GM12878 (cell line): ENCODE measurements around the gene FBXW9. TPM values are rescaled to one million over a fixed set of nuclear protein-coding genes. Genes with fewer than 3 reads are reported as not detected.

Experiments
- ATAC-seq: fragments of 200-7000 bp; cut with Tn5 transposase; 3 replicates; pipeline ENCODE4 v1.9.1; 2020; ENCODE audit warnings: mild to moderate bottlenecking, moderate library complexity
- BruUV-seq: library from RNA; stranded (reverse); fragments of 400-500 nt; replicated peaks from 2 replicates; lab custom pipeline; 2021; lab: Mats Ljungman, UMichigan
- CTCF ChIA-PET: fragments of 300-600 bp; sonication (Branson Sonifier 250); formaldehyde crosslinking; extraction: SDS; loops from one replicate; lab custom pipeline; 2021; ENCODE audit warnings: inconsistent platforms; lab: Yijun Ruan, JAX
- POLR2A ChIA-PET: fragments of 350-600 bp; formaldehyde crosslinking; extraction: SDS; loops from one replicate; lab custom pipeline; 2021; ENCODE audit warnings: inconsistent platforms; lab: Charles Lee
- RAD21 ChIA-PET: fragments of 300-600 bp; sonication (Branson Sonifier 250); formaldehyde crosslinking; loops from one replicate; lab custom pipeline; 2023; ENCODE audit warnings: antibody characterized with exemption; ENCODE audit not compliant: unreplicated experiment; lab: Charles Lee
- SMC1A ChIA-PET: fragments of 300-600 bp; sonication (Branson Sonifier 250); formaldehyde crosslinking; loops from one replicate; lab custom pipeline; 2023; ENCODE audit not compliant: unreplicated experiment, uncharacterized antibody; lab: Charles Lee
- DNase-seq: peaks from one replicate; pipeline ENCODE4 v3.0.0-alpha.2; 2011; ENCODE audit warnings: low read depth, low spot score
- FAIRE-seq: peaks from 3 replicates; lab custom pipeline; 2011; peaks lifted over from hg19 to GRCh38; lab: Jason Lieb, UNC
- H2AFZ ChIP-seq: 2 replicates; pipeline ENCODE4 v1.6.0; 2011; ENCODE audit warnings: low read depth, low read length, control low read depth; ENCODE audit not compliant: control insufficient read depth
- H3K27ac ChIP-seq: 2 replicates; pipeline ENCODE4 v1.5.1; 2011; ENCODE audit warnings: control low read depth; ENCODE audit not compliant: control insufficient read depth, insufficient read depth
- H3K27me3 ChIP-seq, 2 experiments: replicated peaks in 1 of 2; 2 replicates each; pipeline versions ENCODE4 v1.6.0 to v1.6.1; 2011; ENCODE audit warnings: low read length in 1 of 2; ENCODE audit not compliant: control insufficient read depth in 2 of 2, insufficient read depth in 2 of 2
- H3K36me3 ChIP-seq, 2 experiments: 2 replicates each; pipeline ENCODE4 v1.5.1; 2011; ENCODE audit warnings: low read length in 1 of 2; ENCODE audit not compliant: control insufficient read depth in 2 of 2, insufficient read depth in 2 of 2
- H3K4me1 ChIP-seq: 2 replicates; pipeline ENCODE4 v1.6.1; 2011; ENCODE audit warnings: mild to moderate bottlenecking, low read length, moderate library complexity, mixed read lengths; ENCODE audit not compliant: control insufficient read depth, insufficient read depth
- H3K4me2 ChIP-seq: 2 replicates; pipeline ENCODE4 v1.6.0; 2011; ENCODE audit warnings: control low read depth; ENCODE audit not compliant: control insufficient read depth, insufficient read depth
- H3K4me3 ChIP-seq: fragments of 200-600 bp; sonication (generic); 2 replicates; pipeline ENCODE4 v1.5.1; 2016
- H3K79me2 ChIP-seq: 2 replicates; pipeline ENCODE4 v1.6.0; 2011; ENCODE audit warnings: low read length; ENCODE audit not compliant: control insufficient read depth, insufficient read depth
- H3K9ac ChIP-seq: 2 replicates; pipeline ENCODE4 v1.8.0; 2011; ENCODE audit warnings: low read length, control low read depth, mixed read lengths; ENCODE audit not compliant: control insufficient read depth, insufficient read depth
- H3K9me3 ChIP-seq: replicated peaks from 3 replicates; pipeline ENCODE4 v1.5.1; 2011; ENCODE audit warnings: mild to moderate bottlenecking, low read length; ENCODE audit not compliant: control insufficient read depth, insufficient read depth
- H4K20me1 ChIP-seq: 2 replicates; pipeline ENCODE4 v1.6.0; 2011; ENCODE audit not compliant: control insufficient read depth, insufficient read depth
- BMI1 ChIP-seq: fragments of 450-650 bp; IDR thresholded peaks from 2 replicates; pipeline ENCODE4 v1.6.1; 2016; ENCODE audit warnings: mild to moderate bottlenecking, moderate library complexity, borderline replicate concordance
- CBX3 ChIP-seq: fragments of 200-600 bp; sonication (generic); IDR thresholded peaks from 2 replicates; pipeline ENCODE4 v1.6.1; 2016; ENCODE audit warnings: low read depth, borderline replicate concordance
- CHD2 ChIP-seq: IDR thresholded peaks from 2 replicates; pipeline ENCODE4 v1.6.1; 2011; ENCODE audit warnings: low read depth, low read length, improper control_type of control experiment, borderline replicate concordance
- ESRRA ChIP-seq: IDR thresholded peaks from 2 replicates; pipeline ENCODE4 v1.6.1; 2012; ENCODE audit warnings: mild to moderate bottlenecking, low read length, improper control_type of control experiment
- IKZF1 ChIP-seq: fragments of 450-650 bp; conservative IDR thresholded peaks from 2 replicates; pipeline ENCODE4 v1.6.1; 2017; ENCODE audit warnings: antibody characterized with exemption, mild to moderate bottlenecking
- JUNB ChIP-seq: IDR thresholded peaks from 2 replicates; pipeline ENCODE4 v1.6.1; 2016; ENCODE audit warnings: antibody characterized with exemption, mild to moderate bottlenecking
- MTA3 ChIP-seq: IDR thresholded peaks from 2 replicates; pipeline ENCODE4 v1.6.1; 2012; ENCODE audit warnings: low read length, inconsistent platforms, borderline replicate concordance
- NRF1 ChIP-seq: conservative IDR thresholded peaks from 2 replicates; pipeline ENCODE4 v1.6.1; 2011; ENCODE audit warnings: mild to moderate bottlenecking, low read depth, low read length, improper control_type of control experiment
- RCOR1 ChIP-seq: conservative IDR thresholded peaks from 2 replicates; pipeline ENCODE4 v1.6.1; 2012; ENCODE audit warnings: low read depth, low read length, improper control_type of control experiment
- RUNX3 ChIP-seq: IDR thresholded peaks from 2 replicates; pipeline ENCODE4 v1.6.1; 2012; ENCODE audit warnings: low read length, inconsistent platforms
- SMARCA5 ChIP-seq: fragments of 450-650 bp; IDR thresholded peaks from 2 replicates; pipeline ENCODE4 v1.6.1; 2017; ENCODE audit warnings: mild to moderate bottlenecking
- SPI1 ChIP-seq: IDR thresholded peaks from 2 replicates; pipeline ENCODE4 v1.6.1; 2011; ENCODE audit warnings: low read depth, mild to moderate bottlenecking, low read length, moderate library complexity, borderline replicate concordance; ENCODE audit not compliant: insufficient read depth
- TAF1 ChIP-seq: IDR thresholded peaks from 2 replicates; pipeline ENCODE4 v1.6.1; 2011; ENCODE audit warnings: mild to moderate bottlenecking, low read depth, low read length, borderline replicate concordance
- TCF3 ChIP-seq: IDR thresholded peaks from 2 replicates; pipeline ENCODE4 v1.6.1; 2012; ENCODE audit warnings: low read depth, mild to moderate bottlenecking, low read length, borderline replicate concordance; ENCODE audit not compliant: insufficient read depth
- TCF7 ChIP-seq: IDR thresholded peaks from 2 replicates; pipeline ENCODE4 v1.6.1; 2014; ENCODE audit warnings: antibody characterized with exemption, borderline replicate concordance
- ZBED1 ChIP-seq: IDR thresholded peaks from 2 replicates; pipeline ENCODE4 v1.6.1; 2016; ENCODE audit warnings: borderline replicate concordance
- ZBTB33 ChIP-seq: fragments of 450-650 bp; IDR thresholded peaks from 2 replicates; pipeline ENCODE4 v1.6.1; 2017; ENCODE audit warnings: mild to moderate bottlenecking
- ZNF622 ChIP-seq: fragments of 450-650 bp; IDR thresholded peaks from 2 replicates; pipeline ENCODE4 v1.6.1; 2017; ENCODE audit warnings: mild to moderate bottlenecking, inconsistent platforms
- WGBS: methylation state at CpG from one replicate; pipeline ENCODE4 v1.1.6; 2016; ENCODE audit warnings: low lambda C conversion rate; ENCODE audit not compliant: insufficient replicate concordance, insufficient coverage; ENCODE audit errors: missing lambda C conversion rate; 5-methylcytosine and 5-hydroxymethylcytosine counted together
- in situ Hi-C: fragments of 300-500 bp; cut with MboI; formaldehyde crosslinking; loops from 9 replicates; pipeline ENCODE4 v1.14.3; 2018; ENCODE audit warnings: mixed read lengths
- intact Hi-C: fragments of 100-400 bp; cut with micrococcal nuclease; formaldehyde crosslinking; loops from one replicate; pipeline ENCODE4 v1.14.2; 2022; ENCODE audit not compliant: unreplicated experiment
- polyA plus RNA-seq, 11 experiments: library from polyadenylated mRNA; depleted of rRNA in 4 of 11; unstranded in 6 of 11; stranded (reverse) in 5 of 11; fragments of >200 nt; fragmentation: Nextera tagmentation in 4 of 11; fragmentation: Illumina TruSeq in 1 of 11; extraction: Ambion mirVana in 4 of 11; extraction: Trizol in 1 of 11; gene quantifications; 1 replicate in 1 of 11; 2 replicates in 10 of 11; pipeline versions ENCODE4 v1.2.1 to v1.2.3, GENCODE V29; 2011 to 2016; ENCODE audit warnings: inconsistent platforms in 2 of 11, missing spikeins in 2 of 11, low read depth in 1 of 11
- total RNA-seq, 4 experiments: library from RNA; depleted of rRNA in 3 of 4; stranded (reverse); fragments of >200 nt in 3 of 4; fragmentation: Illumina TruSeq in 1 of 4; extraction: Trizol in 1 of 4; gene quantifications; 2 replicates each; pipeline versions ENCODE4 v1.2.1 to v1.2.3, GENCODE V29; 2013 to 2021
- TF ChIP-seq, protein P1 (sequence below): fragments of 450-650 bp; IDR thresholded peaks from 2 replicates; pipeline ENCODE4 v1.6.1; 2016; ENCODE audit warnings: mild to moderate bottlenecking
- TF ChIP-seq, protein P2 (sequence below): IDR thresholded peaks from 2 replicates; pipeline ENCODE4 v1.6.1; 2011; ENCODE audit warnings: low read depth, mild to moderate bottlenecking, low read length, moderate library complexity, borderline replicate concordance; ENCODE audit errors: extremely low read depth

Gene FBXW9
- total and polyA plus RNA-seq, 10 of the 15 experiments (the other 5 are each of a cell fraction or from before 2014, with no cell fraction given): 0.21 to 14.8 (median 7.3) TPM

DNA sequence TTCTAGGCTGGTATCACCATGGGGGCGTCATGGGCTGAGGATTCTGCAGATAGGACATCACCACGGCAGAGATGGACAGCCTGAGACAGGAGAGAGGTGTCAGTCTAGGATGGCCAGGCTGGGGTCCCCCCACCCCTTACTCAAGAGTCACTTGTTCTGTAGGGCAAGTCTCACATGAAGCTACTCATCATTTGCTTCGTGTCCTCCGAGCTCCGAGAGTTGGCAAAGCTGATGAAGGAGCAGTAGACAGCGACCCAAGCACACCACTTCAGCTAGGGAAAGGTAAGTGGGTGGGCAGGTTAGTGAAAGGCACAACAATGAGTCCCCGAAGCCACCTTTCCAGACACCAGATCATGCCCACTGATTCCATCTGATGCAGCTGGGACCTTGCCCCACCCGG lies 28.1 kb downstream of the FBXW9 start:
- Histone ChIP-seq H3K9ac (peak overlapping the region; percentile 99), H3K27ac (peak overlapping the region; percentile 100), H3K79me2 (peaks cover 52% of the 10 kb centered on the region), H3K4me1 (peaks cover 30% of the 10 kb centered on the region), H3K36me3 (peaks cover 12 to 19% of the 10 kb centered on the region in 2 experiments), H3K4me2 (peak overlapping the region; percentile 60), H4K20me1 (no peaks in the 10 kb centered on the region), H3K27me3 (no peaks in the 10 kb centered on the region), H3K4me3 (peak overlapping the region; percentile 92), H2AFZ (no peak overlapping the region), H3K9me3 (no peaks in the 10 kb centered on the region)
- ChIA-PET POLR2A (interaction anchor here (0.6 to 1.8 kb wide), 4 partner anchors 10 to 682 kb away, joined by 3 to 4 read pairs (median 3); partner anchors contain the start of genes ZNF490 and ZNF791), CTCF (interaction anchor here (2.0 to 2.3 kb wide), 2 partner anchors 57 to 105 kb away, joined by 5 to 11 read pairs; partner anchors contain the start of genes ZNF490 and ZNF791), SMC1A (interaction anchor here (1.3 kb wide), 2 partner anchors 57 to 94 kb away, joined by 3 to 4 read pairs; partner anchors contain the start of genes ZNF490 and ZNF791), RAD21 (interaction anchor here (1.0 kb wide), 1 partner anchor 65 kb away, joined by 3 read pairs; no protein-coding TSS in a partner anchor)
- ATAC-seq (no peak), FAIRE-seq (no peak), DNase-seq (no peak)
- intact Hi-C loops (no loop called here), in situ Hi-C loops (no loop called here)
- BruUV-seq: no TSS peak
- no peak for TF ChIP-seq JUNB
- TF ChIP-seq CBX3: no peak
- TF ChIP-seq ZNF622: no peak
- TF ChIP-seq TCF3: no peak
- TF ChIP-seq IKZF1: no peak
- no peak for TF ChIP-seq SMARCA5
- no peak for TF ChIP-seq ESRRA
- no peak for TF ChIP-seq NRF1
- no peak for TF ChIP-seq TCF7
- no peak for TF ChIP-seq ZBTB33
- TF ChIP-seq ZBED1: no peak
- TF ChIP-seq, protein P1, sequence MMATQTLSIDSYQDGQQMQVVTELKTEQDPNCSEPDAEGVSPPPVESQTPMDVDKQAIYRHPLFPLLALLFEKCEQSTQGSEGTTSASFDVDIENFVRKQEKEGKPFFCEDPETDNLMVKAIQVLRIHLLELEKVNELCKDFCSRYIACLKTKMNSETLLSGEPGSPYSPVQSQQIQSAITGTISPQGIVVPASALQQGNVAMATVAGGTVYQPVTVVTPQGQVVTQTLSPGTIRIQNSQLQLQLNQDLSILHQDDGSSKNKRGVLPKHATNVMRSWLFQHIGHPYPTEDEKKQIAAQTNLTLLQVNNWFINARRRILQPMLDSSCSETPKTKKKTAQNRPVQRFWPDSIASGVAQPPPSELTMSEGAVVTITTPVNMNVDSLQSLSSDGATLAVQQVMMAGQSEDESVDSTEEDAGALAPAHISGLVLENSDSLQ: no peak
- TF ChIP-seq MTA3: no peak
- no peak for TF ChIP-seq BMI1
- TF ChIP-seq TAF1: no peak
- TF ChIP-seq SPI1: no peak
- no peak for TF ChIP-seq RUNX3
- no peak for TF ChIP-seq RCOR1
- TF ChIP-seq, protein P2, sequence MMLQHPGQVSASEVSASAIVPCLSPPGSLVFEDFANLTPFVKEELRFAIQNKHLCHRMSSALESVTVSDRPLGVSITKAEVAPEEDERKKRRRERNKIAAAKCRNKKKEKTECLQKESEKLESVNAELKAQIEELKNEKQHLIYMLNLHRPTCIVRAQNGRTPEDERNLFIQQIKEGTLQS: no peak
- no peak for TF ChIP-seq CHD2
- 50% methylated on average over 8 of the region's 8 CpGs for WGBS
